GM12878 (cell line): Measurements from ENCODE around the gene BMP2K. TPM values are rescaled to one million over a fixed set of nuclear protein-coding genes. Genes with fewer than 3 reads are reported as not detected.
"Not testable (repeated sequence)": the region's sequence is repeated elsewhere in the genome, so short reads cannot be mapped to it uniquely, and the experiment has no call there.

Source experiments
- ATAC-seq: fragments of 200-7000 bp; cut with Tn5 transposase; 3 replicates; pipeline ENCODE4 v1.9.1; 2020; ENCODE audit warnings: mild to moderate bottlenecking, moderate library complexity
- BruUV-seq: library from RNA; stranded (reverse); fragments of 400-500 nt; replicated peaks from 2 replicates; lab custom pipeline; 2021; lab: Mats Ljungman, UMichigan
- CTCF ChIA-PET: fragments of 300-600 bp; sonication (Branson Sonifier 250); formaldehyde crosslinking; extraction: SDS; loops from one replicate; lab custom pipeline; 2021; ENCODE audit warnings: inconsistent platforms; lab: Yijun Ruan, JAX
- POLR2A ChIA-PET: fragments of 350-600 bp; formaldehyde crosslinking; extraction: SDS; loops from one replicate; lab custom pipeline; 2021; ENCODE audit warnings: inconsistent platforms; lab: Charles Lee
- RAD21 ChIA-PET: fragments of 300-600 bp; sonication (Branson Sonifier 250); formaldehyde crosslinking; loops from one replicate; lab custom pipeline; 2023; ENCODE audit warnings: antibody characterized with exemption; ENCODE audit not compliant: unreplicated experiment; lab: Charles Lee
- SMC1A ChIA-PET: fragments of 300-600 bp; sonication (Branson Sonifier 250); formaldehyde crosslinking; loops from one replicate; lab custom pipeline; 2023; ENCODE audit not compliant: unreplicated experiment, uncharacterized antibody; lab: Charles Lee
- DNase-seq: peaks from one replicate; pipeline ENCODE4 v3.0.0-alpha.2; 2011; ENCODE audit warnings: low read depth, low spot score
- FAIRE-seq: peaks from 3 replicates; lab custom pipeline; 2011; peaks lifted over from hg19 to GRCh38; lab: Jason Lieb, UNC
- H2AFZ ChIP-seq: 2 replicates; pipeline ENCODE4 v1.6.0; 2011; ENCODE audit warnings: low read depth, low read length, control low read depth; ENCODE audit not compliant: control insufficient read depth
- H3K27ac ChIP-seq: 2 replicates; pipeline ENCODE4 v1.5.1; 2011; ENCODE audit warnings: control low read depth; ENCODE audit not compliant: control insufficient read depth, insufficient read depth
- H3K27me3 ChIP-seq, 2 experiments: replicated peaks in 1 of 2; 2 replicates each; pipeline versions ENCODE4 v1.6.0 to v1.6.1; 2011; ENCODE audit warnings: low read length in 1 of 2; ENCODE audit not compliant: control insufficient read depth in 2 of 2, insufficient read depth in 2 of 2
- H3K36me3 ChIP-seq, 2 experiments: 2 replicates each; pipeline ENCODE4 v1.5.1; 2011; ENCODE audit warnings: low read length in 1 of 2; ENCODE audit not compliant: control insufficient read depth in 2 of 2, insufficient read depth in 2 of 2
- H3K4me1 ChIP-seq: 2 replicates; pipeline ENCODE4 v1.6.1; 2011; ENCODE audit warnings: mild to moderate bottlenecking, low read length, moderate library complexity, mixed read lengths; ENCODE audit not compliant: control insufficient read depth, insufficient read depth
- H3K4me2 ChIP-seq: 2 replicates; pipeline ENCODE4 v1.6.0; 2011; ENCODE audit warnings: control low read depth; ENCODE audit not compliant: control insufficient read depth, insufficient read depth
- H3K4me3 ChIP-seq: fragments of 200-600 bp; sonication (generic); 2 replicates; pipeline ENCODE4 v1.5.1; 2016
- H3K79me2 ChIP-seq: 2 replicates; pipeline ENCODE4 v1.6.0; 2011; ENCODE audit warnings: low read length; ENCODE audit not compliant: control insufficient read depth, insufficient read depth
- H3K9ac ChIP-seq: 2 replicates; pipeline ENCODE4 v1.8.0; 2011; ENCODE audit warnings: low read length, control low read depth, mixed read lengths; ENCODE audit not compliant: control insufficient read depth, insufficient read depth
- H3K9me3 ChIP-seq: replicated peaks from 3 replicates; pipeline ENCODE4 v1.5.1; 2011; ENCODE audit warnings: mild to moderate bottlenecking, low read length; ENCODE audit not compliant: control insufficient read depth, insufficient read depth
- H4K20me1 ChIP-seq: 2 replicates; pipeline ENCODE4 v1.6.0; 2011; ENCODE audit not compliant: control insufficient read depth, insufficient read depth
- BMI1 ChIP-seq: fragments of 450-650 bp; IDR thresholded peaks from 2 replicates; pipeline ENCODE4 v1.6.1; 2016; ENCODE audit warnings: mild to moderate bottlenecking, moderate library complexity, borderline replicate concordance
- CHD2 ChIP-seq: IDR thresholded peaks from 2 replicates; pipeline ENCODE4 v1.6.1; 2011; ENCODE audit warnings: low read depth, low read length, improper control_type of control experiment, borderline replicate concordance
- ESRRA ChIP-seq: IDR thresholded peaks from 2 replicates; pipeline ENCODE4 v1.6.1; 2012; ENCODE audit warnings: mild to moderate bottlenecking, low read length, improper control_type of control experiment
- SP1 ChIP-seq: IDR thresholded peaks from one replicate; pipeline ENCODE4 v1.6.1; 2011; ENCODE audit warnings: low read depth, low read length
- YBX1 ChIP-seq: fragments of 450-650 bp; IDR thresholded peaks from 2 replicates; pipeline ENCODE4 v1.6.1; 2016; ENCODE audit warnings: antibody characterized with exemption
- WGBS: methylation state at CpG from one replicate; pipeline ENCODE4 v1.1.6; 2016; ENCODE audit warnings: low lambda C conversion rate; ENCODE audit not compliant: insufficient replicate concordance, insufficient coverage; ENCODE audit errors: missing lambda C conversion rate; 5-methylcytosine and 5-hydroxymethylcytosine counted together
- in situ Hi-C: fragments of 300-500 bp; cut with MboI; formaldehyde crosslinking; loops from 9 replicates; pipeline ENCODE4 v1.14.3; 2018; ENCODE audit warnings: mixed read lengths
- intact Hi-C: fragments of 100-400 bp; cut with micrococcal nuclease; formaldehyde crosslinking; loops from one replicate; pipeline ENCODE4 v1.14.2; 2022; ENCODE audit not compliant: unreplicated experiment
- polyA plus RNA-seq, 11 experiments: library from polyadenylated mRNA; depleted of rRNA in 4 of 11; unstranded in 6 of 11; stranded (reverse) in 5 of 11; fragments of >200 nt; fragmentation: Nextera tagmentation in 4 of 11; fragmentation: Illumina TruSeq in 1 of 11; extraction: Ambion mirVana in 4 of 11; extraction: Trizol in 1 of 11; gene quantifications; 1 replicate in 1 of 11; 2 replicates in 10 of 11; pipeline versions ENCODE4 v1.2.1 to v1.2.3, GENCODE V29; 2011 to 2016; ENCODE audit warnings: inconsistent platforms in 2 of 11, missing spikeins in 2 of 11, low read depth in 1 of 11
- total RNA-seq, 4 experiments: library from RNA; depleted of rRNA in 3 of 4; stranded (reverse); fragments of >200 nt in 3 of 4; fragmentation: Illumina TruSeq in 1 of 4; extraction: Trizol in 1 of 4; gene quantifications; 2 replicates each; pipeline versions ENCODE4 v1.2.1 to v1.2.3, GENCODE V29; 2013 to 2021
- TF ChIP-seq, protein P1 (sequence below): IDR thresholded peaks from 2 replicates; pipeline ENCODE4 v1.6.1; 2011; ENCODE audit warnings: borderline replicate concordance, low read depth, mild to moderate bottlenecking, moderate library complexity, mixed read lengths, low read length; ENCODE audit not compliant: insufficient read depth; ENCODE audit errors: extremely low read length

BMP2K gene
- total and polyA plus RNA-seq, 10 of the 15 experiments (the other 5 are each of a cell fraction or from before 2014, with no cell fraction given): 3.3 to 84.6 (median 24.8) TPM

DNA sequence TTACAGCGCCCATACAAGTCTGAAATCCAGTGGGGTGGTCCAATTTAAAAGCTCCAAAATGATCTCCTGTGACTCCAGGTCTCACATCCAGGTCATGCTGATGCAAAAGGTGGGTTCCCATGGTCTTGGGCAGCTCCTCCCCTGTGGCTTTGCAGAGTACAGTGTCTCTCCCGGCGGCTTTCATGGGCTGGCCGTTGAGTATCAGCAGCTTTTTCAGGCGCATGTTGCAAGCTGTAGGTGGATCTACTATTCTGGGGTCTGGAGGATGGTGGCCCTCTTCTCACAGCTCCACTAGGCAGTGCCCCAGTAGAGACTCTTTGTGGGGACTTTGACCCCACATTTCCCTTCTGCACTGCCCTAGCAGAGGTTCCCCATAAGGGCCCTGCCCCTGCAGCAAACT lies 92.6 kb downstream of the BMP2K start:
- BruUV-seq, H3K4me1 ChIP-seq, RAD21 ChIA-PET, H3K27me3 ChIP-seq, DNase-seq, ATAC-seq, H3K79me2 ChIP-seq, H3K27ac ChIP-seq, FAIRE-seq, H4K20me1 ChIP-seq, H3K9ac ChIP-seq, POLR2A ChIA-PET, H3K4me2 ChIP-seq, H2AFZ ChIP-seq, H3K9me3 ChIP-seq, H3K4me3 ChIP-seq: not testable (repeated sequence)
- H3K36me3 ChIP-seq: peaks cover 8 to 21% of the 10 kb centered on the region in 2 experiments
- in situ Hi-C loops (loop anchor here (5.0 kb wide), 1 partner anchor 256 kb away; no protein-coding TSS in a partner anchor), intact Hi-C loops (loop anchor here (10.0 kb wide), 2 partner anchors 414 to 574 kb away; no protein-coding TSS in a partner anchor)
- 100% methylated on average over 4 of the region's 5 CpGs for WGBS
- ChIA-PET CTCF (interaction anchor here (1.0 to 1.7 kb wide), 2 partner anchors 224 to 908 kb away, joined by 4 to 7 read pairs; no protein-coding TSS in a partner anchor), SMC1A (interaction anchor here (1.2 to 2.6 kb wide), 4 partner anchors 17 to 262 kb away, joined by 3 to 7 read pairs (median 4); no protein-coding TSS in a partner anchor)

DNA sequence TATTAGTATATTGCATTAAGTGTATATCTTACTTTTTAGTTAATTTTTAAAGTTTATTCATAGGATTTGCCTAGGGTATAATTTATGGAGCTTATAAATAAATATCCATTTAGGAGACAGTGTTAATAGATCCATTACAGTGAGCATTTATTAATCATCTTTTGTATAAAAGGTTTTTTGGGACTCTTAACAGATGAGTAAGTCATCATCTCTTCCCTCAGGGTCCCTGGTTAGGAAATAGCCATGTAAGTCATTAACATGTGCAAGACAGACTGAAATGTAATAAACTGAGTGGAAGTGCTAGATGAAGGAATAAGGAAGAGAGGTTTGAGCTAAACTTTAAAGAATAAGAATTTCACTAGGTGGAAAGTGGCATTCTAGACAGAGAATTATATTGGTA lies 93.9 kb downstream of the BMP2K start:
- ChIA-PET POLR2A (no interaction called here), CTCF (interaction anchor here (1.7 kb wide), 2 partner anchors 10 to 225 kb away, joined by 4 read pairs; no protein-coding TSS in a partner anchor), RAD21 (interaction anchor here (0.8 to 1.2 kb wide), 3 partner anchors 8 to 258 kb away, joined by 3 to 4 read pairs (median 4); no protein-coding TSS in a partner anchor), SMC1A (interaction anchor here (0.9 to 2.6 kb wide), 5 partner anchors 13 to 257 kb away, joined by 3 to 7 read pairs (median 3); no protein-coding TSS in a partner anchor)
- in situ Hi-C loops: no loop called here
- no peaks in the 10 kb centered on the region for H4K20me1 ChIP-seq
- no TSS peak for BruUV-seq
- H3K4me1 ChIP-seq: no peaks in the 10 kb centered on the region
- H3K9ac ChIP-seq: no peak overlapping the region
- H2AFZ ChIP-seq: no peak overlapping the region
- H3K4me2 ChIP-seq: no peak overlapping the region
- H3K36me3 ChIP-seq: peaks cover 8 to 21% of the 10 kb centered on the region in 2 experiments
- H3K27me3 ChIP-seq: no peaks in the 10 kb centered on the region
- DNase-seq (no peak), ATAC-seq (no peak), FAIRE-seq (no peak)
- H3K9me3 ChIP-seq: no peaks in the 10 kb centered on the region
- intact Hi-C loops: no loop called here
- no peak overlapping the region for H3K27ac ChIP-seq
- TF ChIP-seq CHD2 (no peak), BMI1 (no peak), SP1 (no peak), YBX1 (no peak), ESRRA (no peak)
- TF ChIP-seq, protein P1, sequence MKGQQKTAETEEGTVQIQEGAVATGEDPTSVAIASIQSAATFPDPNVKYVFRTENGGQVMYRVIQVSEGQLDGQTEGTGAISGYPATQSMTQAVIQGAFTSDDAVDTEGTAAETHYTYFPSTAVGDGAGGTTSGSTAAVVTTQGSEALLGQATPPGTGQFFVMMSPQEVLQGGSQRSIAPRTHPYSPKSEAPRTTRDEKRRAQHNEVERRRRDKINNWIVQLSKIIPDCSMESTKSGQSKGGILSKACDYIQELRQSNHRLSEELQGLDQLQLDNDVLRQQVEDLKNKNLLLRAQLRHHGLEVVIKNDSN: no peak
- no peak overlapping the region for H3K4me3 ChIP-seq
- no peaks in the 10 kb centered on the region for H3K79me2 ChIP-seq
